Endodermal cell (in vitro differentiated cells): ENCODE data around the gene SNAP47. TPM values are rescaled to one million over a fixed set of nuclear protein-coding genes. Genes with fewer than 3 reads are reported as not detected.

Experiments
- DNase-seq: peaks from one replicate; pipeline ENCODE4 v3.0.0-alpha.2; 2017
- H3K27ac ChIP-seq: 2 replicates; pipeline ENCODE4 v1.5.1; 2013; ENCODE audit warnings: mild to moderate bottlenecking, low read depth, low read length, moderate library complexity
- H3K27me3 ChIP-seq: 2 replicates; pipeline ENCODE4 v1.6.1; 2013; ENCODE audit warnings: mild to moderate bottlenecking, low read length, moderate library complexity; ENCODE audit not compliant: insufficient read depth, control insufficient read depth, poor library complexity, severe bottlenecking
- H3K36me3 ChIP-seq: 2 replicates; pipeline ENCODE4 v1.7.0; 2013; ENCODE audit warnings: mild to moderate bottlenecking, low read length, moderate library complexity; ENCODE audit not compliant: control insufficient read depth, insufficient read depth
- H3K4me1 ChIP-seq: one replicate; pipeline ENCODE4 v1.7.0; 2013; ENCODE audit warnings: low read length; ENCODE audit not compliant: control insufficient read depth, insufficient read depth
- H3K4me3 ChIP-seq: 2 replicates; pipeline ENCODE4 v1.5.1; 2013; ENCODE audit warnings: mild to moderate bottlenecking, low read length, moderate library complexity
- H3K9ac ChIP-seq: 2 replicates; pipeline ENCODE4 v1.6.1; 2013; ENCODE audit warnings: mild to moderate bottlenecking, low read length, moderate library complexity; ENCODE audit not compliant: poor library complexity, severe bottlenecking; ENCODE audit errors: extremely low read depth
- H3K9me3 ChIP-seq: 2 replicates; pipeline ENCODE4 v1.6.1; 2013; ENCODE audit warnings: mild to moderate bottlenecking, low read length, moderate library complexity; ENCODE audit not compliant: control insufficient read depth
- H3K27ac Mint-ChIP-seq: 2 replicates; pipeline ENCODE4 v1.8.0; 2020; ENCODE audit warnings: mixed read lengths
- H3K27me3 Mint-ChIP-seq: 2 replicates; pipeline ENCODE4 v1.8.0; 2021; ENCODE audit warnings: mild to moderate bottlenecking, mixed read lengths; ENCODE audit not compliant: insufficient read depth
- H3K36me3 Mint-ChIP-seq: 2 replicates; pipeline ENCODE4 v1.8.0; 2020; ENCODE audit warnings: low read depth, mixed read lengths
- H3K4me1 Mint-ChIP-seq: 2 replicates; pipeline ENCODE4 v1.8.0; 2020; ENCODE audit warnings: mixed read lengths
- H3K4me3 Mint-ChIP-seq: 2 replicates; pipeline ENCODE4 v1.8.0; 2020; ENCODE audit warnings: mild to moderate bottlenecking, moderate library complexity, mixed read lengths
- H3K9me3 Mint-ChIP-seq: 2 replicates; pipeline ENCODE4 v1.8.0; 2020; ENCODE audit warnings: mild to moderate bottlenecking, mixed read lengths
- CTCF ChIP-seq: fragments of 200-600 bp; sonication (generic); conservative IDR thresholded peaks from 2 replicates; pipeline ENCODE4 v1.5.0; 2021; ENCODE audit warnings: antibody characterized with exemption, mild to moderate bottlenecking
- WGBS, 2 experiments: methylation state at CpG; one replicate each; pipeline versions ENCODE4 v1.1.5 to v1.1.7; 2013; ENCODE audit warnings: missing lambda C conversion rate in 2 of 2, mixed read lengths in 1 of 2; ENCODE audit not compliant: insufficient coverage in 1 of 2, insufficient read length in 1 of 2; 5-methylcytosine and 5-hydroxymethylcytosine counted together
- total RNA-seq, 2 donors: library from RNA; stranded (reverse); fragmentation: NEBNext Ultra II Directional in 1 of 2; extraction: Animal tissue kit (Norgen Biotek cat#: 25700) in 1 of 2; gene quantifications; 2 replicates in 1 of 2; 3 replicates in 1 of 2; pipeline ENCODE4 v1.2.1, GENCODE V29; 2021

The SNAP47 gene
- total RNA-seq, 2 donors from 2014 or later = 42.5 to 46.6 TPM

GRCh38 chr1:227766653-227767277 is 31.5 kb downstream of the SNAP47 start:
- no peak for TF ChIP-seq CTCF
- Histone ChIP-seq H3K27me3 (no peaks in the 10 kb centered on the region), H3K9ac (no peak overlapping the region), H3K4me1 (no peaks in the 10 kb centered on the region), H3K36me3 (peaks cover 42% of the 10 kb centered on the region), H3K9me3 (no peaks in the 10 kb centered on the region), H3K4me3 (no peak overlapping the region), H3K27ac (no peak overlapping the region)
- no peak overlapping the region for H3K4me3 Mint-ChIP-seq
- H3K27me3 Mint-ChIP-seq = no peaks in the 10 kb centered on the region
- H3K27ac Mint-ChIP-seq = no peak overlapping the region
- H3K9me3 Mint-ChIP-seq = no peaks in the 10 kb centered on the region
- no peaks in the 10 kb centered on the region for H3K4me1 Mint-ChIP-seq
- WGBS, 2 experiments = 91 to 94% methylated on average over 11 to 19 of the region's 19 CpGs
- no peak for DNase-seq
- peaks cover 39% of the 10 kb centered on the region for H3K36me3 Mint-ChIP-seq

GRCh38 chr1:227767401-227768124 is 32.3 kb downstream of the SNAP47 start:
- TF ChIP-seq CTCF = no peak
- Histone ChIP-seq H3K4me1 (no peaks in the 10 kb centered on the region), H3K4me3 (no peak overlapping the region), H3K27ac (no peak overlapping the region), H3K9ac (no peak overlapping the region), H3K36me3 (peaks cover 39% of the 10 kb centered on the region), H3K27me3 (no peaks in the 10 kb centered on the region), H3K9me3 (no peaks in the 10 kb centered on the region)
- Mint-ChIP-seq H3K36me3 (peaks cover 42% of the 10 kb centered on the region), H3K4me1 (no peaks in the 10 kb centered on the region), H3K27ac (no peak overlapping the region), H3K27me3 (no peaks in the 10 kb centered on the region), H3K9me3 (no peaks in the 10 kb centered on the region), H3K4me3 (no peak overlapping the region)
- DNase-seq = no peak
- 91 to 96% methylated on average over 6 of the region's 6 CpGs for WGBS, 2 experiments

GRCh38 chr1:227768125-227768439 is 32.8 kb downstream of the SNAP47 start:
- Mint-ChIP-seq H3K27me3 (no peaks in the 10 kb centered on the region), H3K4me3 (no peak overlapping the region), H3K36me3 (peaks cover 44% of the 10 kb centered on the region), H3K4me1 (no peaks in the 10 kb centered on the region), H3K9me3 (no peaks in the 10 kb centered on the region), H3K27ac (no peak overlapping the region)
- 94 to 100% methylated on average over 5 to 7 of the region's 7 CpGs for WGBS, 2 experiments
- no peaks in the 10 kb centered on the region for H3K9me3 ChIP-seq
- no peak for TF ChIP-seq CTCF
- H3K27ac ChIP-seq = no peak overlapping the region
- DNase-seq = no peak
- H3K36me3 ChIP-seq = peaks cover 36% of the 10 kb centered on the region
- no peaks in the 10 kb centered on the region for H3K4me1 ChIP-seq
- H3K9ac ChIP-seq = no peak overlapping the region
- no peaks in the 10 kb centered on the region for H3K27me3 ChIP-seq
- H3K4me3 ChIP-seq = no peak overlapping the region
